Skin epidermis (tissue), 12 donors: ENCODE data around the gene TMOD2.
"Not testable (repeated sequence)": the region's sequence is repeated elsewhere in the genome, so short reads cannot be mapped to it uniquely, and the experiment has no call there.

ENCODE experiments used
- H3K27ac ChIP-seq, 21 experiments: fragments of 200-600 bp; sonication (generic) in 11 of 21; one replicate each; pipeline ENCODE4 v1.5.0; 2020; ENCODE audit warnings: mild to moderate bottlenecking in 3 of 21, inconsistent platforms in 2 of 21, moderate library complexity in 2 of 21
- H3K4me3 ChIP-seq, 7 experiments: fragments of 200-600 bp; sonication (generic) in 2 of 7; one replicate each; pipeline ENCODE4 v1.5.0; 2020; ENCODE audit warnings: inconsistent platforms in 2 of 7, mild to moderate bottlenecking in 2 of 7, moderate library complexity in 1 of 7

The TMOD2 gene

DNA sequence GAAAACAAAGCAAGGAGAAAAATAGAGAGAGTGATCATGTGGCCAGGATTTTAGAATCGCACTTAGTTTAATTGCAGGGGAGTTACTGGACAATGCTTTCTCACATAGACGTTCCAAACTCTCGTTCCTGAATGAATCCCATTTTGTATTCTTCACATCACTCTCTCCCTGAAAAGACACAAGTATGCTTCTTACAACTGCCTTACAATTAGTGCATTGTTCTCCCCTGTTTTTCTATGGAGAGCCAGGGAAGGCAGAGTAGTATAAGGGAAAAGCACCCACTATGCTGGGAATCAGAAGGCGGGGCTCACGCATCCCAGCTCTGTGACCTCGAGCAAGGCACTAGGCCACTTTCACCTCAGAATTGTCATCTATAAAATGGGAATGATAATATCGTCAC is 14.4 kb downstream of the TMOD2 start:
- Histone ChIP-seq H3K4me3 (no peak overlapping the region), H3K27ac (no peak overlapping the region)

DNA sequence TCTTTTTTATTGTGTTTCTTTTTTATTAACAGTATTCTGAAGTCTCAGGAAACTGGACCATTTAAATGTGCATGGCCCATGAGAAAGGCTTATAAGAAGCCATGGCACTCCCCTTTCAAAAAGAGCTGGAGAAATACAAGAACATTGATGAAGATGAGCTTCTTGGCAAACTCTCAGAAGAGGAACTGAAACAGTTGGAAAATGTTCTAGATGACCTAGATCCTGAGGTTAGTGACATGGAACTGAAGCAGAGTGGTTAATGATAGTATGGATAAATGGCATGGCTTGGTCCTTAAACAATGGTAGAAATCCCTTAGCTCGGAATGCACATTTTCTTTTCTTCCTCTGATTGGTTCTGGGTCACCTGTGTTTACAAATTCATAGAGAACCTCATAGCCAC is 14.9 kb downstream of the TMOD2 start:
- H3K27ac ChIP-seq: no peak overlapping the region
- H3K4me3 ChIP-seq: no peak overlapping the region

DNA sequence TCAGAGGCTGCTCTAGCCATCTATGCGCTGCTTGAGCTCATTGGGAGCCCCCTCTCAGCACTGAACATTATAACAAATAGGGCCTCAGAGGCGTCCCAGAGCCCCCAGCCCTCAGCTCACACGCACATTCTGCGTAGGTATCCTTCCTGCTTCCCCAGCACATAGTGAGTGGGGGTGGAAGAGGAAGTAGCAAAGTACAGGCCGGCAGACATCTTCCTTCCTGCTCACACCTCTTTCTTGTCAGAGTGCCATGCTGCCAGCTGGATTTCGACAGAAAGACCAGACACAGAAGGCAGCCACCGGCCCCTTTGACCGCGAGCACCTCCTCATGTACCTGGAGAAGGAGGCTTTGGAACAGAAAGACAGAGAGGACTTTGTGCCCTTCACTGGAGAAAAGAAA is 16.6 kb downstream of the TMOD2 start:
- H3K4me3 ChIP-seq: no peak overlapping the region
- H3K27ac ChIP-seq: peak overlapping the region in 1 of 21 experiments; percentile 1

DNA sequence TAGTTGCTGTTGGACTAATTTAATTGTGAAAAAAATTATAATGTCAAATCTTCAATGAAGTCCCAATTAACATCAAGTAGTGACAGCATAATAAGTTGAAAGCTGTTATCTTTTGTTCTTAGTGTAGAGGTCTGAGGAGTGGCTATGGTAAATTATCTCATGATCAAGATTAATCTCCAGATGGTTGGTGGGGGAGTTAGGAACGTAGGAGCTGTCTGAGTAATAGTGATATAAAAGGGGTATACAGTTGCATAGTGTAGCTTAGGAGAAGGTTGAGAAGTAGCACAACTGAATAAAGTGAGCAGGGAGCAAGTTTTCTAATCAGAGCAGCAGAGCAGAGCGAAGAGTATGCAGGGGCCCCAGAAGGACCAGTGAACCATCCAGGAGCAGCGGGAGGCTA is 19.5 kb downstream of the TMOD2 start:
- no peak overlapping the region for H3K27ac ChIP-seq

DNA sequence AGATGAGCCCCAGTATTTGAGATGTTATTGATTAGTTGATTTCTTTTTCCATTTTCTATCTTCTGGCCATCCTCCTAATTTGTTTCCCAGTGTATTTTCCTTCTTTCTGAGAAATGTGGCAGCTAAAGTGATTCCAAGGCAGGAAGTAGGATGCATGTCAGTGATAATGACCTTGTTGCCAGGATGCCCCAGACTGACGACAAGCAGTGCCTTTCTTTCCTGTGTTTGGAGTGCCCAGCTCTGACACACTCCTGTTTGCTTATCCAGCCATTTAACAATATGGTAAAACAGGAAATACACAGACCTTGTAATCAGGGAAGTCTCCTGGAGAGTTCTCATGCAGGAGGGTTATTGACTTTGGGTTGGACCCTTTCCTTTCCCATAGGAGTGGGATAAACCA is 20.4 kb downstream of the TMOD2 start:
- Histone ChIP-seq H3K4me3 (no peak overlapping the region), H3K27ac (no peak overlapping the region)

More for the DNA sequence above, 19.5 kb downstream of the TMOD2 start:
- H3K4me3 ChIP-seq: no peak overlapping the region

DNA sequence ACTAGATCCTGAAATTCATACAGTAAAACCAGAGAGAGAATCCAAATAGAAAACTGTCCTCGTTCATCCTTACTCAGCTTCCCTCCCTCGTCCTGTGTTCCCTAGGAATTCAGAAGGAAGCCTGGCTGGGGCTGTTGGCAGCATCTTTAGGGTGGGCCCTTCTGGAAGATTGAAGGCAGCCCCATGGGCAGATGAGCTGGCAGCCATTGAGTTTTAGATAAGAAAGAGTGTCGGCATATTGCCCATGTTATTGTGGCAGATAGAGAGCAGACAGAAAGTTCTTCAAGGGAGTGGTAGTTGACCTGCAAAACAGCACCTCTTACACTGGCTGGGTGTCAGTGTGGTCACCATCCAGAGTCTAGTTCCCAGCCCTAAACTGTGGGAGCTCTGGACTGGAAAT is 23.5 kb downstream of the TMOD2 start:
- no peak overlapping the region for H3K4me3 ChIP-seq

DNA sequence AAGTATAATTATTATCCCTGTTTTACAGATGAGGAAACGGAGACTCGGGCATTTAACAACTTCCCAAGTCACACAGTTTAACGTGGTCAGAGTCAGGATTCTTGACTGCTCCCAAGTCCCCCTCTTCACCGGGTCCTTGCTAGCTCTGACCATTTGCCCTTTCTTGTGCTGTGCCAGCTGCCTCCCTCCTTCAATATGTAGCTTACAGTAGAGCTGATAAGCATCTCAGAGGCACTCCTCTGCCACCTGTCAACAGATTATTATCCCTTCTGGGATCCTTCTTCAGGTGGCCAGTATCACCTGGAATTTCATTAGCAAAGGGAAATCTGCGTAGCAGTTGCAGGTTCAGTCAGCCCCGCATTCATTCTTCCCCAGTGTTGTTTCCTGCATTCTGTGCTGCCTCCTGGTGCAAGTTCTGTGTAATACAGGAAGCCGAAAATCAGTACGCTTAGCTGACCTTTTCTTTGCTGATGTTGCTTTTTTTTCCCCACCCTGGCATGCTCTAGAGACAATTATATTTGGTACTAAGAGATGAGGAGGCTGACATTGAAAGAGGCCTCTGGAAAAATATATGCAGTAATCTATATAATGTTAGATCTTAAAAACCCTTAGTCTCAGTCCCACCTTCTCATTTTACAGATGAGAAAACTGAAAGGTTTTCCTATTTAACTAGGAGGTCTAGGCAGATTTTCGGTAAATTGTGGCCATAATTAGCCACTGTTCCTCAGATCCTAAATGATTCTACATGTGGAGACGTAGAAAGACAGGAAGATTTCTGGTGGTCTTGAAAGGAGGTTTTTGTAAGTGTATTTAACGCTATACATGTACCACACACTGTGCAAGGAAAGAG is 24.8 kb downstream of the TMOD2 start:
- Histone ChIP-seq H3K27ac (no peak overlapping the region), H3K4me3 (no peak overlapping the region)

More for the DNA sequence above, 23.5 kb downstream of the TMOD2 start:
- H3K27ac ChIP-seq: no peak overlapping the region

DNA sequence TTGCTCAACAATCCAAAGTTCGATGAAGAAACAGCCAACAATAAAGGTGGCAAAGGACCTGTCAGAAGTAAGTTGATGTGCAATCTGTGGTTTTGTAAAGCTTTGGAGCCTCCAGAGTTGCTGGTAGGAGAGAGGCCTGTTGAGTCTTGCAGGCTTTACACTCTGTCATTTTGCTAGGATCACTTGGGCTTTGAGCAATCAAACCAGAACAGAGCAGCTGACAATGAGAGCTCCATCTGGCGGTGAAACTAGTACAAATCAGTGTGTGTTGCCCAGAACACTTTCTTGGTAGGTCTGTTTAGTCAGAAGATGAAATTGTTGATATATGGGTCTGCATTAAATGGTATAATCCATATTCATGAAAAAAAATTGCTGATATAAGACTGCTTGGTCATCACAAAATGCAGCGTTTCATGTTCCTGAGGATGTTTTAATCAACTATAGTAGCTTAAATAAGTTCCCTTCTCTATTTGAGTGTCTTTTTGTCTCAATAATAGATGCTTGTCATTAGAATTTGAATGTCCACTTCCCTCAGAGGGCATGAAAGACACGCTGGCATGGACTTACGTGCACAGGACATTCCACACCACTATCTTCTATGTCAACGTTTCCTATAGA is 25.7 kb downstream of the TMOD2 start:
- H3K4me3 ChIP-seq: no peak overlapping the region
- H3K27ac ChIP-seq: no peak overlapping the region

DNA sequence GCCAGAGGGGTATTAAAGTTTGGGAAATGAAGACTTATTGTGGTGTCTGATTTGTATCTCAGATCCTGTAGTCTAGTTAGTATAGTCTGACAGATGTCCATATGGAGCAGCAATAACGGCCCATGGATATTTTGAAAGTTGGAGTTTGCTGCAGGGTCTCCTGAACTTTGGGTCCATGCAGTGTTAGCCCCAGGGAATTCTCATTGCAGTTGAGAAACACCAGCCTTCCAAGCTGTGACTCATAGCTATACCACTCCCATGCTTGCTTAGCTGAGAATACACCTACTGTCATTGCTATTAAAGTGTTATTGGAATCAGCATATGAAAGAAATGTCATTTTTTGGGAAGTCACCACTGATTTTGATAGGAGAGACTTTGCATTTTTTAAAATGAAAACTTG is 29.2 kb downstream of the TMOD2 start:
- Histone ChIP-seq H3K27ac (no peak overlapping the region), H3K4me3 (no peak overlapping the region)

DNA sequence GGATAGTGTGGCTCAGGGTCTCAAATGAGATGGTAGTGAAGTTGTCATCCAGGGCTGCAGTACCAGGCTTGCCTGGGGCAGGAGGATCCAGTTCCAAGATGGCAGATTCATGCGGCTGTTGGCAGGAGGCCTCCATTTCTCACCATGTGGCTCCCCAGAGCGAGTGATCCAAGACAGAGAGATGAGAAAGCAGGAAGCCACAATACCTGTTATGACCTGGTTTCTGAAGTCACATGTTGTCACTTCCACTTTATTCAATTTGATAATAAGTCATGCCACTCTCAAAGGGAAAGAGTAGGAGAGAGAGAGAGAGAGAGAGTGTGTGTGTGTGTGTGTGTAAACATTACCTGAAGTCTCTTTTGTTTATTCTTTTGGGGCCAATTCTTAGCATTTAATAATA is 30.1 kb downstream of the TMOD2 start:
- no peak overlapping the region for H3K27ac ChIP-seq
- no peak overlapping the region for H3K4me3 ChIP-seq

DNA sequence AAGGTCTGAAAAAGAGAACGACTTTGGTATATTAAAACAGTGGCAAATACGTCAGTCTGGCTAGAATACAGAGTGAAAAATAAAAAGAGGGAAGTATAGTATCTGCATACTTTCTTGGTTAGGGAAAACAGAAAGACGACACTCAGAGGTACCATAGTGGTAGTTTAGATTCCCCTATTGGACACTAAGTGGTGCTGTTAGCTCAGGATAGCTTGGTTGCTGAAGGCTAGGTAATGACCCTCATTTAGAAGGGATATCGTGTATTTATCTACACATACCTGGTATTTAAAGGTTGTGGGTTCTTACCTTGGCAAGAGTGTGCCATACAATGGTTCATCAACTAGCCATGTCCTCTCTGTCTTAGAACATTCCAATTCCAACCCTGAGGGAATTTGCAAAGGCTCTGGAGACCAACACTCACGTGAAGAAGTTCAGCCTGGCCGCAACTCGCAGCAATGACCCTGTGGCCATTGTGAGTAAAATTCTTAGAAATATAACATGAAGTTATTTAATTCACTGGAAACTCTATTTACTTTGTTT is 31.0 kb downstream of the TMOD2 start:
- Histone ChIP-seq H3K27ac (no peak overlapping the region), H3K4me3 (no peak overlapping the region)

DNA sequence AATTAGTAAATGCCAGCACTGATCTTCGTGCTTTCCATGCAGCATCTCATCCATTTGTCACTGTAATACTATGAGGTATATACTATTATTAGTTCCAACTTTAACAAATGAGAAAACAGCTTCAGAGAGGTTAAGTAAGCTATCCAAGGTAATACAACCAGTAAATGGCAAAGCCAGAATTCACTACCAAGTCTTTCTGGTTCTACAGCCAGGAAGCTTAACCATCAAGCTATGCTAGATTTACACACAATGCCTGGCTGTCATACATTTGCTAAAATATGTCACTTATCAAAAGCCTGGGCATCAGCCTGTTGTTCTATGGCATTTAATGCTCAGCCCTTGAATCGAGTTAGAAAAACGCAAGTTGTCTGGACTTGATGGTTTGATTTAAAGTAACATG is 32.6 kb downstream of the TMOD2 start:
- H3K27ac ChIP-seq: no peak overlapping the region
- no peak overlapping the region for H3K4me3 ChIP-seq

DNA sequence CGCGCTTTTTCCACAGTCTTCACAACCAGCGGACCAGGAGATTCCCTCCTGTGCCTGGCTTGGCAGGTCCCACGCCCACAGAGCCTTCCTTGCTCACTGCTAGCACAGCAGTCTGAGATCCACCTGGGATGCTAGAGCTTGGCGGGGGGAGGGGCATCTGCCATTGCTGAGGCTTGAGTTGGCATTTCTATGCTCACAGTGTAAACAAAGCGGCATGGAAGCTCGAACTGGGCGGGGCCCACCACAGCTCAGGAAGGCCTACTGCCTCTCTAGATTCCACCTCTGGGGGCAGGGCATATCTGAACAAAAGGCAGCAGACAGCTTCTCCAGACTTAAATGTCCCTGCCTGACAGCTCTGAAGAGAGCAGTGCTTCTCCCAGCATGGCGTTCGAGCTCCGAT is 35.7 kb downstream of the TMOD2 start:
- not testable (repeated sequence) for H3K27ac ChIP-seq, H3K4me3 ChIP-seq

DNA sequence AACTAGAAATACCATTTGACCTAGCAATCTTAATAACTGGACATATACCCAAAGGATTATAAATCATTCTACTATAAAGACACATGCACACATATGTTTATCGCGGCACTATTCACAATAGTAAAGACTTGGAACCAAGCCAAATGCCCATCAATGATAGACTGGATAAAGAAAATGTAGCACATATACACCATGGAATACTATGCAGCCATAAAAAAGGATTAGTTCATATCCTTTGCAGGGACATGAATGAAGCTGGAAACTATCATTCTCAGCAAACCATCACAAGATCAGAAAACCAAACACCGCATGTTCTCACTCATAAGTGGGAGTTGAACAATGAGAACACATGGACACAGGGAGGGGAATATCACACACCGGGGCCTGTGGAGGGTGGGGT is 41.1 kb downstream of the TMOD2 start:
- H3K27ac ChIP-seq, H3K4me3 ChIP-seq: not testable (repeated sequence)

DNA sequence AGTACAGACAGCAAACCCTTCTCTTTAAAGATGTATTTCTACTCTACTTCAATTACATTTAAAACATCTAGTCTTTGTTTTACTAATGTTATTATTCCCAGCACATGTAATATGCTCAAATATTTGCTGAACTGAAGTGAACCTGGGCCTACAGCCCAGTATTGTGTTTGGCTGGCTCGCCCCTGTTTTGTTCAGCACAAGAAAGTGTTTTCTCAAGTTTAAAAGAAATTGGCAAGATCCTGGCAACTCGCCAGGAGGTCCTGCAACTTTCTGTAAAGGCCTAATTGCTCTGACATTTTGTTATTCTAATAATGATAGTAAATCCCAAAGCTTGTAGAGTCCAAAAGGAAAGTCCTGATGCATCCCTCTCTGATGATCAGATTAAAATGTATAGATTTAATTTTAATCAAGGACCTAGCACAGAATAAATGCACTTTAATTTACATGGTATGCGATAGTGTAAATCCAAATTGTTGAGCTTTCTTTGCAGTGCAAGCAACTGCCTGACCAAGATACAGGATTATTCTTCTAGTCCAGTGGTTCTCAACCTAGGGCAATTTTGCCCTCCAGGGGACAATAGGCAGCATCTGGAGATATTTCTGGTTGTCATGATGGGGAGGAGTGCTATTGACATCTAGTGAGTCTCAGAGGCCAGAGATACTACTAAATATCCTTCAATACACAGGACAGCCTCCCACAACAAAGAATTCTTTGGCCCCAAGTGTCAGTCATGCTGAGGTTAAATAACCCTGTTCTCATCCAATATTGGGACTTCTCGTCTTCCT is 42.3 kb downstream of the TMOD2 start:
- Histone ChIP-seq H3K4me3 (no peak overlapping the region), H3K27ac (peak overlapping the region in 1 of 21 experiments; percentile 40)

DNA sequence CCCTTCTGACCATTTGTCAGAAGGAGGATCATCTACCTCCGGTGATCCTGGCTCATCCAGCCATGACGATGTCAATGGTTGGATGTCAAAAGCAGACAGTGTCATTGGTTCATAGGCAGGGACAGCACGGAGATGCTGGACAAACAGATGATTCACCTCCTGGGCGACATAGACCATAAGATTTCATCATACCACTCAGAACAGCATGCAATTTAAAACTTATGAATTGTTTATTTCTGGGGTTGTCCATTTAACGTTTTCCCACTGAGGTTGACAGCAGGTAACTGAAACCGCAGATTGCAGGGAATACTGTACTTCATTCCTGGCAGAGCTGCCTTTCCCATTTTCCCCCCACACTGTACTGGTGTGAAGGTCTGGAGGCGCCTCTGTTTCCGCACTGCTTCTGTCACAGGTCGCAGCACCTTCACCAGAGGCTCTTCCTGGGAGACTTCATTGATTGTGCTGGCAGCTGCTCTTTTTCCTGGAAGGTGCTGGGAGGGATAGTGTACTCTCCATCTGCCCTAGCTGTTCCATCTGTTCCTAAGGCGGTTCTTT is 45.5 kb downstream of the TMOD2 start:
- H3K4me3 ChIP-seq: no peak overlapping the region

DNA sequence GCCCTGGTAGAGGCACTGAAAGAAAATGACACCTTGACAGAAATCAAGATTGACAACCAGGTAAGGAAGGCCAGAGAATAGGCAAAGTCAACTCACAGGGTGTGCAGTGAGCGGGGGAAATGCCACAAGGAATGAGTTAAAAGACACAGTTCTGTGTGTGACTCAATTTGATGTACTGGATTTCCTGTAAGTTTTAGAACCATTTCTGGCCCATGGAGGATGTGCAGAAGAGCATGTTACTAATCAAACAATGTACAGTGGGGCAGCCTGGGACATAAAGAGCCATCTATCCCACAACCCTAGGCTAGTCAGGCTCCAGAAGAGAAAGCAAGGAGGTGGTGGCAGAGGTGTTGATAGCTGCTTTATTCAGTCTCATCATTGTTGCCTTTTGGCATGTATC is 46.9 kb downstream of the TMOD2 start:
- Histone ChIP-seq H3K4me3 (no peak overlapping the region), H3K27ac (no peak overlapping the region)

More for the DNA sequence above, 45.5 kb downstream of the TMOD2 start:
- H3K27ac ChIP-seq: no peak overlapping the region

DNA sequence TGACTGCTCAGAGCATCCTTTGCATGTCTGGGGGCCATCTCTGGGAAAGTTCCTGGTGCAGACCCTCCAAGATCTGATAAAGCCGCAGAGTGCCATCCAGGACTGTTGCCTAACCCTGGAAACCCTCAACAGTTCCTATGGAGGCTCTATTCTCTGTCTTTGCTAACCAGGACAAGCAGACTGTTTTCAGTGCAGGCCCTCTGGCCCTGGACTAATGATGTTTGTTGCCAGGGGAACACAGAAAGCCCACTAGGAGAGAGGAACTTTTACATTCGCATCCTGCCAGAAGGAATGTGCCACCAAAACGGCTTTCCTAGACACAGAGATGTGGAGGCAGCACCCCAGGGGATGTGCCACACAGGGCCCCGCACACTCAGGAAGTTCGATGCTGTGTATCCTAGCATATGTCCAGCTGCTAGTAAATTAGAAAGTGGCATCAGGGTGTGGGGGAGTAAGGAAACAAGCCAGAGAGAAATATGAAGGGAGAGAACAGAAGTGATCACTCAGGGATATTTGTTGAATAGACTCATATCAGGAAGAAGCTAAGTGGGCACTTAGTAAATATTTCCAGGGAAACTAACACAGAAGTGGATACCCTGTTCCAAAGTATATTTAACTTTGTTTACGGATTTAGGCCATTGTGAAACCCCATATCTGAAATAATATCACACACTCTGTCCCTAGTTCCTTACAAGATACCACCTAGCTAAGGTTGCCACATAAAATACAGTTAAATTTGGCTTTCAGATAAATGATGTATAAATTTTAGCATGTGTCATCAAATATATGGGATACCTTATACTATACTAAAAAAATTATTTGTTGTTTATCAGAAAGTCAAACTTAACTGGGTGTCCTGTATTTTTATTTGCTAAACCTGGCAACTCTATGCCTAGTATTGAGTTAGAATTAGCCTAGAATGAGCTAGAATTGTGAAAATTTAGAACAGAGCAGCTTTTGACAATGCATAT is 48.2 kb downstream of the TMOD2 start:
- Histone ChIP-seq H3K4me3 (no peak overlapping the region), H3K27ac (no peak overlapping the region)

DNA sequence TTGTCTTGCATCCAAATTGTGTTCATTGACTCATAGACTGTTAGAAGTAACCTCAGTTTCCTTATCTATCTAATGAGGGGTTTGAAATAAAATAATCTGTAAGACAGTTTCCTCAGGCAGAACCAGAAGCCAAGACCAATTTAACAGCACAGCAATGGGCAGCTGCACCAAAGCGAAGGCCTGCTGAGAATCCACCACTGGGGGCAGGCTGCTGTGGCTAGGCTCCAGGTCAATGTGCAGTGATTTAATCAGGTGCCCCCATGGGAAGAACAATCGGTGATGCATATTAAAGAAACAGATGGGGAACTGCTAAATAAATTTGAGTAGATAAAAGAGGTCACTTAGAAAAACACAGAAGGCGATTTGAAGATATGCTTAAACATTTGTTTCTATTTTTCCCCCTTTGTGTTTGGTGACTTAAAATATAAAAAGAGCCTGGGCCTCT is 50.0 kb downstream of the TMOD2 start:
- H3K4me3 ChIP-seq: no peak overlapping the region
- H3K27ac ChIP-seq: no peak overlapping the region
